Fibroblast of lung (primary cell): ENCODE data around the gene ITPRIPL2.

Experiments
- CTCF ChIP-seq, 2 donors: IDR thresholded peaks in 1 of 2; conservative IDR thresholded peaks in 1 of 2; 1 replicate in 1 of 2; 2 replicates in 1 of 2; pipeline ENCODE4 v1.5.1; 2011 to 2012; ENCODE audit warnings: low read length in 2 of 2, control low read depth in 1 of 2, inconsistent platforms in 1 of 2, low read depth in 1 of 2, mild to moderate bottlenecking in 1 of 2
- EZH2 ChIP-seq: IDR thresholded peaks from 2 replicates; pipeline ENCODE4 v1.5.1; 2012; ENCODE audit warnings: low read length, control low read depth, mild to moderate bottlenecking; ENCODE audit errors: missing control alignments

DNA sequence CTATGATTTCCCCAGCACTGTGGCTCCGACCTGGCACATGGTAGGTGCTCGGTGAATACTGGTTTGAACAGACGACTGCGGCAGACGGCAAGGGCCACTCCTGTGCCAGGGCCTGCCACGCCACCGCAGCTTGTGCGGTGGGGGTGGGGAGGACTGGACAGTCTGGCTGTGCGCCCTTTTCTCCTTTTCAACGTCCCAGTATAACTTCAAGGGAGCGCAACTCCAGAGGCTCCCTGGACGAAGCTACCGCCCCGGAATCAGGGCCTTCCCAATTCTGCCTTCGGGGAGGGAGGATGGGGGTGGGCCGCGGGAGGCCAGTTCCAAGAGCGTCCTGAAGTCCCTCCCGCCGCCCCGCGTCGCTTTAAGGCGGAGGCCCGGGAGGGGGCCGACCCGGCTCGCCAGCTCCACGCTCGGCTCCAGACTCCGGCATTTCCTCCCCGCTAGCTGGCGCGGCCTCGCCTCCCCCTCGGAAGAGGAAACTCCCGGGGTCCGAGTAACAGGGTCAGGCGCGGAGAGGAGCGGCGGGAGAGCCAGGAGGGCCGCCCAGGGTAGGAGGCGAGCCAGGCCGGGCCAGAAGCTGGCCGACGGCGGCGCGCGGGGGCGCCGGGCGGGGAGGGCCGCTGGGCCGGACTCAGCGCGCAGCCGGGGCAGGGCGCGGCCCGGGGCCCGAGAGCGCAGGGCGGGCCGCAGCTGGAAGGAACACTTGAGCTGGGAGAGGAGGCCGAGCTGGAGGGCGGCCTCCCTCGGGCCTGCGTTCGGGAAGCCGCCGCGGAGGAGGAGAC lies at the start of gene ITPRIPL2:
- TF ChIP-seq EZH2, result no peak
- no peak for TF ChIP-seq CTCF (conservative IDR thresholded peaks at IDR 0.05 in 1 of 2, IDR thresholded peaks at IDR 0.05 in 1 of 2; ENCODE audit: low read depth in 1 of 2, low read length in 2 of 2)
